Activated effector memory CD4-positive, alpha-beta T cell treated with anti-CD3 and anti-CD28 coated beads, Interleukin-2, amount 50 U/mL, for 16 hours (primary cell): ENCODE results near the gene HOXA7.

Experiments
- DNase-seq: peaks from one replicate; pipeline ENCODE4 v3.0.0-alpha.2; 2020

The HOXA7 gene

GRCh38 chr7:27193335-27194001, 37.0 kb upstream of the HOXA7 start:
- peak; percentile 30 for DNase-seq

GRCh38 chr7:27192546-27193334, 36.3 kb upstream of the HOXA7 start:
- DNase-seq = peak; percentile 68

GRCh38 chr7:27191833-27192545, 35.5 kb upstream of the HOXA7 start:
- DNase-seq = peak; percentile 61

GRCh38 chr7:27191161-27191731, 34.8 kb upstream of the HOXA7 start:
- peak; percentile 57 for DNase-seq

- DNase-seq = peak; percentile 47
Measured at GRCh38 chr7:27189997-27190748, 33.7 kb upstream of the HOXA7 start.

- DNase-seq = peak; percentile 60
Measured at GRCh38 chr7:27189295-27189996, 33.0 kb upstream of the HOXA7 start.

- DNase-seq = peak; percentile 69
Measured at GRCh38 chr7:27188386-27189294, 32.2 kb upstream of the HOXA7 start.

GRCh38 chr7:27187475-27188385, 31.3 kb upstream of the HOXA7 start:
- peak; percentile 62 for DNase-seq

- DNase-seq = no peak
Measured at GRCh38 chr7:27186668-27187474, 30.4 kb upstream of the HOXA7 start.

- DNase-seq = peak; percentile 62
Measured at GRCh38 chr7:27185854-27186667, 29.6 kb upstream of the HOXA7 start.

GRCh38 chr7:27185013-27185853, 28.8 kb upstream of the HOXA7 start, which contains the start of gene HOXA11:
TSS of gene HOXA11 (minus strand) at chr7:27185232. CDS start at chr7:27185144, 88 bp downstream.
- DNase-seq = peak; percentile 62

- peak; percentile 64 for DNase-seq
Measured at GRCh38 chr7:27184337-27185012, 28.0 kb upstream of the HOXA7 start.

GRCh38 chr7:27183682-27184336, 27.3 kb upstream of the HOXA7 start:
- DNase-seq = peak; percentile 58

- DNase-seq = peak; percentile 46
Measured at GRCh38 chr7:27182861-27183681, 26.6 kb upstream of the HOXA7 start.
